K562 (cell line): ENCODE data around the gene FBLN7.

ENCODE experiments used
- CTCF ChIP-seq, 3 experiments: IDR thresholded peaks in 2 of 3; conservative IDR thresholded peaks in 1 of 3; 2 replicates each; pipeline ENCODE4 v1.5.1; 2011 to 2012; ENCODE audit warnings: low read length in 3 of 3, mild to moderate bottlenecking in 3 of 3, control low read depth in 2 of 3, improper control_type of control experiment in 1 of 3, inconsistent platforms in 1 of 3, low read depth in 1 of 3, mixed read lengths in 1 of 3, moderate library complexity in 1 of 3; ENCODE audit not compliant: insufficient read depth in 2 of 3
- ESRRA ChIP-seq: fragments of 450-650 bp; IDR thresholded peaks from 2 replicates; pipeline ENCODE4 v1.6.1; 2014; ENCODE audit warnings: low read depth, mild to moderate bottlenecking, moderate library complexity, borderline replicate concordance
- GABPA ChIP-seq: fragments of 200-800 bp; sonication (Bioruptor generic); conservative IDR thresholded peaks from 2 replicates; pipeline ENCODE4 v1.6.1; 2016; ENCODE audit warnings: low read depth, missing genetic modification characterization, missing compliant biosample characterization
- KHSRP ChIP-seq: fragments of 450-650 bp; IDR thresholded peaks from 2 replicates; pipeline ENCODE4 v1.6.1; 2017
- KLF6 ChIP-seq: fragments of 250-450 bp; sonication (Bioruptor Pico); IDR thresholded peaks from 2 replicates; pipeline ENCODE4 v1.4.0; 2020; ENCODE audit warnings: mild to moderate bottlenecking, moderate library complexity, borderline replicate concordance
- MLLT1 ChIP-seq, 2 experiments: fragments of 450-650 bp; IDR thresholded peaks; 2 replicates each; pipeline ENCODE4 v1.6.1; 2016
- NRF1 ChIP-seq, 2 experiments: fragments of 450-650 bp; IDR thresholded peaks in 1 of 2; conservative IDR thresholded peaks in 1 of 2; 2 replicates each; pipeline ENCODE4 v1.6.1; 2014; ENCODE audit warnings: mild to moderate bottlenecking in 2 of 2
- RFX5 ChIP-seq: IDR thresholded peaks from 2 replicates; pipeline ENCODE4 v1.6.1; 2011; ENCODE audit warnings: low read depth, mild to moderate bottlenecking, improper control_type of control experiment, low read length
- U2AF2 ChIP-seq: fragments of 200-400 bp; formaldehyde crosslinking; optimal IDR thresholded peaks from 2 replicates; pipeline ENCODE3; 2017; ENCODE audit warnings: low read depth, mild to moderate bottlenecking, low read length
- ZNF140 ChIP-seq: fragments of 250-450 bp; sonication (Bioruptor Pico); IDR thresholded peaks from 2 replicates; pipeline ENCODE4 v1.8.0; 2021; ENCODE audit warnings: moderate library complexity, mild to moderate bottlenecking, inconsistent platforms

GRCh38 chr2:112147382-112148168, 9.4 kb downstream of the FBLN7 start:
- TF ChIP-seq KLF6 (CRISPR knock-in tag) (no peak), MLLT1 (IDR thresholded peaks at IDR 0.05) (no peak), KHSRP (no peak), CTCF (IDR thresholded peaks at IDR 0.05 in 2 of 3, conservative IDR thresholded peaks at IDR 0.05 in 1 of 3; ENCODE audit: insufficient read depth in 2 of 3, low read depth in 1 of 3, low read length in 3 of 3) (no peak), RFX5 (no peak), ESRRA (no peak), ZNF140 (CRISPR knock-in tag) (no peak), NRF1 (conservative IDR thresholded peaks at IDR 0.05 in 1 of 2, IDR thresholded peaks at IDR 0.05 in 1 of 2) (no peak), GABPA (no peak), U2AF2 (no peak)
